GM18873 (cell line): ENCODE results near the gene MPHOSPH6.
"Not testable (repeated sequence)": the region's sequence is repeated elsewhere in the genome, so short reads cannot be mapped to it uniquely, and the experiment has no call there.

ENCODE experiments used
- ATAC-seq: cut with Tn5 transposase; IDR thresholded peaks from one replicate; pipeline ENCODE4 v1.9.1; 2021; ENCODE audit warnings: mild to moderate bottlenecking, moderate library complexity, moderate number of reproducible peaks; ENCODE audit not compliant: unreplicated experiment, low FRiP score

MPHOSPH6 gene

GRCh38 chr16:82129881-82130280 is 40.1 kb downstream of the MPHOSPH6 start:
- no peak for ATAC-seq

GRCh38 chr16:82124651-82125050 is 45.4 kb downstream of the MPHOSPH6 start:
- ATAC-seq, result no peak

- ATAC-seq, result no peak
Measured at GRCh38 chr16:82119405-82119804, 50.6 kb downstream of the MPHOSPH6 start.

- ATAC-seq, result no peak
Measured at GRCh38 chr16:82118749-82119148, 51.3 kb downstream of the MPHOSPH6 start.

- no peak for ATAC-seq
Measured at GRCh38 chr16:82116535-82116934, 53.5 kb downstream of the MPHOSPH6 start.

- ATAC-seq, result no peak
Measured at GRCh38 chr16:82113741-82114140, 56.3 kb downstream of the MPHOSPH6 start.

GRCh38 chr16:82111944-82112343 is 58.1 kb downstream of the MPHOSPH6 start:
- no peak for ATAC-seq

GRCh38 chr16:82109266-82109665 is 60.8 kb downstream of the MPHOSPH6 start:
- ATAC-seq, result not testable (repeated sequence)

- ATAC-seq, result no peak
Measured at GRCh38 chr16:82108774-82109173, 61.2 kb downstream of the MPHOSPH6 start.

- ATAC-seq, result no peak
Measured at GRCh38 chr16:82108100-82108499, 61.9 kb downstream of the MPHOSPH6 start.

GRCh38 chr16:82105107-82105506 is 64.9 kb downstream of the MPHOSPH6 start:
- no peak for ATAC-seq
